HepG2 (cell line): Measurements from ENCODE around the gene KBTBD13. TPM values are rescaled to one million over a fixed set of nuclear protein-coding genes. Genes with fewer than 3 reads are reported as not detected.
A peak's percentile ranks its signal among the peaks of the same experiment; 100 is the strongest.

Experiments used
- ATAC-seq: fragments of 200-7000 bp; cut with Tn5 transposase; 3 replicates; pipeline ENCODE4 v1.9.1; 2020; ENCODE audit warnings: mild to moderate bottlenecking, moderate library complexity
- BruUV-seq: library from RNA; stranded (reverse); fragments of 400-500 nt; replicated peaks from 2 replicates; lab custom pipeline; 2021; lab: Mats Ljungman, UMichigan
- CTCF ChIA-PET: fragments of 300-600 bp; formaldehyde crosslinking; extraction: SDS; loops from one replicate; lab custom pipeline; 2021; ENCODE audit warnings: low total read pairs, inconsistent platforms, low intra/inter-chr PET ratio; lab: Yijun Ruan, JAX
- POLR2A ChIA-PET: fragments of 350-600 bp; sonication (Branson Sonifier 250); formaldehyde crosslinking; loops from one replicate; lab custom pipeline; 2020; ENCODE audit warnings: antibody characterized with exemption, inconsistent platforms; lab: Yijun Ruan, JAX
- DNase-seq: peaks from one replicate; pipeline ENCODE4 v3.0.0-alpha.2; 2015; ENCODE audit warnings: low spot score
- FAIRE-seq: peaks from 3 replicates; lab custom pipeline; 2011; peaks lifted over from hg19 to GRCh38; lab: Jason Lieb, UNC
- H2AFZ ChIP-seq: one replicate; pipeline ENCODE4 v1.6.1; 2011; ENCODE audit warnings: low read length, inconsistent platforms
- H3K27ac ChIP-seq: fragments of 300-600 bp; 3 replicates; pipeline ENCODE4 v1.8.0; 2011; ENCODE audit warnings: mixed run types, mild to moderate bottlenecking, mixed read lengths, low read length, inconsistent platforms; ENCODE audit not compliant: insufficient read depth; ENCODE audit errors: extremely low read length
- H3K27me3 ChIP-seq, 2 experiments: fragments of 200-600 bp in 1 of 2; 2 replicates in 1 of 2; 3 replicates in 1 of 2; pipeline versions ENCODE4 v1.6.0 to v1.8.0; 2011; ENCODE audit warnings: low read length in 2 of 2, mild to moderate bottlenecking in 2 of 2, moderate library complexity in 2 of 2, inconsistent platforms in 1 of 2; ENCODE audit not compliant: insufficient read depth in 2 of 2, control insufficient read depth in 1 of 2
- H3K36me3 ChIP-seq, 2 experiments: fragments of 200-600 bp in 1 of 2; replicated peaks in 1 of 2; 2 replicates in 1 of 2; 3 replicates in 1 of 2; pipeline versions ENCODE4 v1.5.1 to v1.8.0; 2011; ENCODE audit warnings: low read length in 2 of 2, inconsistent platforms in 1 of 2; ENCODE audit not compliant: insufficient read depth in 2 of 2, control insufficient read depth in 1 of 2
- H3K4me1 ChIP-seq: 2 replicates; pipeline ENCODE4 v1.5.1; 2012; ENCODE audit warnings: low read length, inconsistent platforms; ENCODE audit not compliant: insufficient read depth
- H3K4me2 ChIP-seq: 2 replicates; pipeline ENCODE4 v1.6.0; 2011; ENCODE audit warnings: low read depth, low read length, inconsistent platforms
- H3K4me3 ChIP-seq, 3 experiments: fragments of 200-600 bp in 1 of 3; sonication (generic), shearing (Covaris generic) in 1 of 3; replicated peaks in 1 of 3; 2 replicates each; pipeline ENCODE4 v1.5.1; 2011 to 2016; ENCODE audit warnings: low read length in 3 of 3, inconsistent platforms in 2 of 3, low read depth in 2 of 3, mild to moderate bottlenecking in 2 of 3, control low read depth in 1 of 3, mixed read lengths in 1 of 3; ENCODE audit not compliant: insufficient read depth in 1 of 3
- H3K79me2 ChIP-seq: one replicate; pipeline ENCODE4 v1.6.1; 2011; ENCODE audit warnings: low read length, inconsistent platforms; ENCODE audit not compliant: insufficient read depth
- H3K9ac ChIP-seq: 2 replicates; pipeline ENCODE4 v1.6.0; 2011; ENCODE audit warnings: mild to moderate bottlenecking, low read depth, low read length, inconsistent platforms; ENCODE audit not compliant: insufficient read depth
- H3K9me3 ChIP-seq: 2 replicates; pipeline ENCODE4 v1.5.1; 2012; ENCODE audit warnings: mild to moderate bottlenecking, low read length
- H4K20me1 ChIP-seq: 2 replicates; pipeline ENCODE4 v1.6.0; 2011; ENCODE audit warnings: inconsistent platforms, mild to moderate bottlenecking, low read length, moderate library complexity; ENCODE audit not compliant: insufficient read depth
- KDM4B ChIP-seq: sonication (generic); formaldehyde crosslinking; IDR thresholded peaks from 2 replicates; pipeline ENCODE4 v1.4.0; 2020; ENCODE audit warnings: missing genetic modification reagents
- MTF1 ChIP-seq: sonication (generic); formaldehyde crosslinking; IDR thresholded peaks from 2 replicates; pipeline ENCODE4 v1.5.0; 2020; ENCODE audit warnings: missing genetic modification reagents
- NBN ChIP-seq: fragments of 450-650 bp; conservative IDR thresholded peaks from 2 replicates; pipeline ENCODE4 v1.6.1; 2017
- ONECUT2 ChIP-seq: sonication (generic); formaldehyde crosslinking; IDR thresholded peaks from 2 replicates; pipeline ENCODE4 v1.4.0; 2020; ENCODE audit warnings: missing genetic modification reagents
- POLR2AphosphoS2 ChIP-seq: IDR thresholded peaks from 2 replicates; pipeline ENCODE4 v1.6.1; 2011; ENCODE audit warnings: low read depth, low read length, improper control_type of control experiment
- TP53 ChIP-seq: sonication (generic); formaldehyde crosslinking; conservative IDR thresholded peaks from 2 replicates; pipeline ENCODE4 v1.4.0; 2020; ENCODE audit warnings: missing genetic modification reagents
- ZBTB7A ChIP-seq: sonication (generic); formaldehyde crosslinking; IDR thresholded peaks from 2 replicates; pipeline ENCODE4 v1.8.0; 2022; ENCODE audit warnings: mild to moderate bottlenecking, missing genetic modification reagents
- ZNF546 ChIP-seq: sonication (generic); formaldehyde crosslinking; conservative IDR thresholded peaks from 2 replicates; pipeline ENCODE4 v1.8.1; 2023; ENCODE audit warnings: mild to moderate bottlenecking, missing genetic modification reagents
- ZNF615 ChIP-seq: sonication (generic); formaldehyde crosslinking; IDR thresholded peaks from 2 replicates; pipeline ENCODE4 v1.5.0; 2020; ENCODE audit warnings: mild to moderate bottlenecking, missing genetic modification reagents, borderline replicate concordance
- ZNF619 ChIP-seq: sonication (generic); formaldehyde crosslinking; IDR thresholded peaks from 2 replicates; pipeline ENCODE4 v1.4.0; 2020; ENCODE audit warnings: mild to moderate bottlenecking, missing genetic modification reagents
- WGBS: methylation state at CpG from one replicate; pipeline ENCODE4 v1.1.6; 2017; ENCODE audit warnings: low lambda C conversion rate; 5-methylcytosine and 5-hydroxymethylcytosine counted together
- in situ Hi-C: cut with HindIII; loops from 2 replicates; pipeline ENCODE4 v1.10.0; 2017; ENCODE audit warnings: low pct_unique_long_range_greater_than_20kb; ENCODE audit not compliant: extremely low pct_ligation_motif_present
- intact Hi-C: fragments of 100-400 bp; cut with micrococcal nuclease; formaldehyde crosslinking; loops from one replicate; pipeline ENCODE4 v1.10.0; 2022; ENCODE audit not compliant: unreplicated experiment
- polyA plus RNA-seq, 8 experiments: library from polyadenylated mRNA; depleted of rRNA in 3 of 8; stranded (reverse) in 7 of 8; unstranded in 1 of 8; fragments of >200 nt; fragmentation: Illumina TruSeq in 4 of 8; extraction: Trizol in 4 of 8; gene quantifications; 2 replicates each; pipeline versions ENCODE4 v1.2.1 to v1.2.3, GENCODE V29; 2011 to 2016; ENCODE audit warnings: low read depth in 4 of 8, missing spikeins in 1 of 8, mixed read lengths in 1 of 8; ENCODE audit not compliant: insufficient read depth in 1 of 8
- total RNA-seq, 5 experiments: library from RNA; depleted of rRNA; stranded (reverse); fragments of >200 nt; fragmentation: Illumina TruSeq; extraction: Trizol; gene quantifications; 2 replicates each; pipeline ENCODE4 v1.2.3, GENCODE V29; 2016; ENCODE audit warnings: low read depth in 1 of 5
- TF ChIP-seq, protein P1 (sequence below): IDR thresholded peaks from 2 replicates; pipeline ENCODE4 v1.4.0; 2020; ENCODE audit warnings: mild to moderate bottlenecking, missing genetic modification reagents
- TF ChIP-seq, protein P2 (sequence below): IDR thresholded peaks from 2 replicates; pipeline ENCODE4 v1.6.1; 2016; ENCODE audit warnings: control low read depth
- TF ChIP-seq, protein P3 (sequence below): sonication (generic); formaldehyde crosslinking; conservative IDR thresholded peaks from 2 replicates; pipeline ENCODE4 v1.4.0; 2020; ENCODE audit warnings: missing genetic modification reagents
- TF ChIP-seq, protein P4 (sequence below): IDR thresholded peaks from 2 replicates; pipeline ENCODE4 v1.6.1; 2016; ENCODE audit warnings: missing compliant biosample characterization, missing genetic modification reagents, borderline replicate concordance

Gene KBTBD13
- total and polyA plus RNA-seq, 2 of the 13 experiments (the other 11 are each of a cell fraction or from before 2014, with no cell fraction given): not detected

DNA sequence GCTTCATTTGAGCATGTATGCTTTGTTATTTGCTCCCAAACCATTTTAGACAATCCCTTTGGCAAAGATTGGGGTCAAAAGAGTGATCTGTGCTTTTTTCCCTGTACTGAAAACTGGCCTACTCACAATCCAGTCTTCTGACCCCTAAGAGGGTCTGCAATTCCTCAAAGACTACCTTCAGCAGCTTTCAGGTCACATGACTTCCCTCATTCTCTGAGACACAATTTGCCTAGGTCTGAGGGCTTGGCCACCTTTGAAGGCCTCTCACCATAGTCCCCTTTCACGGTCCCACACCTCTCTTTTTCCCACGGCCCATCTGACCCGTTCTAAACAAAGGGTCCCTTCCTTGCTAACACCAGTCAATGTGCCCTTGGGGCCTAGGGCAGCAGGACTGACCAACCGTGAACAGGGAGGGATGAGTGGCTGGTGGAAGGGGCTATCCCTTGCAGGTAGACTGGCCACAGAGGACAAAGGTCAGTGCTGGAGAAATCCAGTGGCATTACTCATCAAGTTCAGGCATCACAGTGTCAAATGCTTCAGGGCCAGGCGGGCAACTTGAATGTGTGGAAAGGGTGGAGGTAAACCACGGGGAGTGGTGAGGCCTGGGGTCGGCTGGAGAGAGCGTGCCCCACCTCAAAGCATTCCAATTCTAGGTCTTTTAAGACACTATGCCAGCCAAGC lies 19.5 kb upstream of the KBTBD13 start:
- Histone ChIP-seq H3K4me3 (peak overlapping the region in 1 of 3 experiments; percentile 27; a peak in 1 of 6 replicates), H3K9me3 (no peaks in the 10 kb centered on the region), H3K27me3 (no peaks in the 10 kb centered on the region), H3K4me2 (peak overlapping the region; percentile 71), H3K9ac (peak overlapping the region; percentile 13; the same call in 1 of the 2 replicates), H4K20me1 (no peaks in the 10 kb centered on the region), H3K27ac (peak overlapping the region; percentile 46), H2AFZ (no peak overlapping the region), H3K4me1 (peaks cover 79% of the 10 kb centered on the region), H3K36me3 (no peaks in the 10 kb centered on the region), H3K79me2 (no peaks in the 10 kb centered on the region)
- BruUV-seq: TSS peak; percentile 75
- in situ Hi-C loops (no loop called here), intact Hi-C loops (loop anchor here (1.0 to 10.0 kb wide), 2 partner anchors 29 to 238 kb away; partner anchors contain the start of gene RNU5A-1)
- ATAC-seq: peak; percentile 81
- CTCF ChIA-PET: interaction anchor here (1.2 to 5.0 kb wide), 3 partner anchors 24 to 45 kb away, joined by 3 to 54 read pairs (median 4); no protein-coding TSS in a partner anchor
- 0% methylated on average over 5 of the region's 8 CpGs for WGBS
- FAIRE-seq: peak; percentile 87
- DNase-seq: peak; percentile 96
- POLR2A ChIA-PET: interaction anchor here (0.7 to 4.5 kb wide), 5 partner anchors 13 to 128 kb away, joined by 3 to 27 read pairs (median 4); partner anchors contain the start of genes CLPX and SLC51B
- TF ChIP-seq ZNF546: no peak
- TF ChIP-seq, protein P1, sequence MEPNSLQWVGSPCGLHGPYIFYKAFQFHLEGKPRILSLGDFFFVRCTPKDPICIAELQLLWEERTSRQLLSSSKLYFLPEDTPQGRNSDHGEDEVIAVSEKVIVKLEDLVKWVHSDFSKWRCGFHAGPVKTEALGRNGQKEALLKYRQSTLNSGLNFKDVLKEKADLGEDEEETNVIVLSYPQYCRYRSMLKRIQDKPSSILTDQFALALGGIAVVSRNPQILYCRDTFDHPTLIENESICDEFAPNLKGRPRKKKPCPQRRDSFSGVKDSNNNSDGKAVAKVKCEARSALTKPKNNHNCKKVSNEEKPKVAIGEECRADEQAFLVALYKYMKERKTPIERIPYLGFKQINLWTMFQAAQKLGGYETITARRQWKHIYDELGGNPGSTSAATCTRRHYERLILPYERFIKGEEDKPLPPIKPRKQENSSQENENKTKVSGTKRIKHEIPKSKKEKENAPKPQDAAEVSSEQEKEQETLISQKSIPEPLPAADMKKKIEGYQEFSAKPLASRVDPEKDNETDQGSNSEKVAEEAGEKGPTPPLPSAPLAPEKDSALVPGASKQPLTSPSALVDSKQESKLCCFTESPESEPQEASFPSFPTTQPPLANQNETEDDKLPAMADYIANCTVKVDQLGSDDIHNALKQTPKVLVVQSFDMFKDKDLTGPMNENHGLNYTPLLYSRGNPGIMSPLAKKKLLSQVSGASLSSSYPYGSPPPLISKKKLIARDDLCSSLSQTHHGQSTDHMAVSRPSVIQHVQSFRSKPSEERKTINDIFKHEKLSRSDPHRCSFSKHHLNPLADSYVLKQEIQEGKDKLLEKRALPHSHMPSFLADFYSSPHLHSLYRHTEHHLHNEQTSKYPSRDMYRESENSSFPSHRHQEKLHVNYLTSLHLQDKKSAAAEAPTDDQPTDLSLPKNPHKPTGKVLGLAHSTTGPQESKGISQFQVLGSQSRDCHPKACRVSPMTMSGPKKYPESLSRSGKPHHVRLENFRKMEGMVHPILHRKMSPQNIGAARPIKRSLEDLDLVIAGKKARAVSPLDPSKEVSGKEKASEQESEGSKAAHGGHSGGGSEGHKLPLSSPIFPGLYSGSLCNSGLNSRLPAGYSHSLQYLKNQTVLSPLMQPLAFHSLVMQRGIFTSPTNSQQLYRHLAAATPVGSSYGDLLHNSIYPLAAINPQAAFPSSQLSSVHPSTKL (CRISPR knock-in tag): peak; percentile 88
- TF ChIP-seq, protein P2, sequence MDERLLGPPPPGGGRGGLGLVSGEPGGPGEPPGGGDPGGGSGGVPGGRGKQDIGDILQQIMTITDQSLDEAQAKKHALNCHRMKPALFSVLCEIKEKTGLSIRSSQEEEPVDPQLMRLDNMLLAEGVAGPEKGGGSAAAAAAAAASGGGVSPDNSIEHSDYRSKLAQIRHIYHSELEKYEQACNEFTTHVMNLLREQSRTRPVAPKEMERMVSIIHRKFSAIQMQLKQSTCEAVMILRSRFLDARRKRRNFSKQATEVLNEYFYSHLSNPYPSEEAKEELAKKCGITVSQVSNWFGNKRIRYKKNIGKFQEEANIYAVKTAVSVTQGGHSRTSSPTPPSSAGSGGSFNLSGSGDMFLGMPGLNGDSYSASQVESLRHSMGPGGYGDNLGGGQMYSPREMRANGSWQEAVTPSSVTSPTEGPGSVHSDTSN (CRISPR knock-in tag): peak; percentile 82
- TF ChIP-seq MTF1 (CRISPR knock-in tag): no peak
- TF ChIP-seq ZBTB7A (CRISPR knock-in tag): peak; percentile 82
- no peak for TF ChIP-seq POLR2AphosphoS2
- TF ChIP-seq, protein P3, sequence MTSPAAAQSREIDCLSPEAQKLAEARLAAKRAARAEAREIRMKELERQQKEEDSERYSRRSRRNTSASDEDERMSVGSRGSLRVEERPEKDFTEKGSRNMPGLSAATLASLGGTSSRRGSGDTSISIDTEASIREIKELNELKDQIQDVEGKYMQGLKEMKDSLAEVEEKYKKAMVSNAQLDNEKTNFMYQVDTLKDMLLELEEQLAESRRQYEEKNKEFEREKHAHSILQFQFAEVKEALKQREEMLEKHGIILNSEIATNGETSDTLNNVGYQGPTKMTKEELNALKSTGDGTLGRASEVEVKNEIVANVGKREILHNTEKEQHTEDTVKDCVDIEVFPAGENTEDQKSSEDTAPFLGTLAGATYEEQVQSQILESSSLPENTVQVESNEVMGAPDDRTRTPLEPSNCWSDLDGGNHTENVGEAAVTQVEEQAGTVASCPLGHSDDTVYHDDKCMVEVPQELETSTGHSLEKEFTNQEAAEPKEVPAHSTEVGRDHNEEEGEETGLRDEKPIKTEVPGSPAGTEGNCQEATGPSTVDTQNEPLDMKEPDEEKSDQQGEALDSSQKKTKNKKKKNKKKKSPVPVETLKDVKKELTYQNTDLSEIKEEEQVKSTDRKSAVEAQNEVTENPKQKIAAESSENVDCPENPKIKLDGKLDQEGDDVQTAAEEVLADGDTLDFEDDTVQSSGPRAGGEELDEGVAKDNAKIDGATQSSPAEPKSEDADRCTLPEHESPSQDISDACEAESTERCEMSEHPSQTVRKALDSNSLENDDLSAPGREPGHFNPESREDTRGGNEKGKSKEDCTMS (CRISPR knock-in tag): no peak
- no peak for TF ChIP-seq NBN
- 0 out of 2 replicates have a peak, but pooled peaks have one; percentile 45 for TF ChIP-seq KDM4B (CRISPR knock-in tag)
- TF ChIP-seq TP53 (CRISPR knock-in tag): no peak
- TF ChIP-seq ZNF619 (CRISPR knock-in tag): no peak
- TF ChIP-seq, protein P4, sequence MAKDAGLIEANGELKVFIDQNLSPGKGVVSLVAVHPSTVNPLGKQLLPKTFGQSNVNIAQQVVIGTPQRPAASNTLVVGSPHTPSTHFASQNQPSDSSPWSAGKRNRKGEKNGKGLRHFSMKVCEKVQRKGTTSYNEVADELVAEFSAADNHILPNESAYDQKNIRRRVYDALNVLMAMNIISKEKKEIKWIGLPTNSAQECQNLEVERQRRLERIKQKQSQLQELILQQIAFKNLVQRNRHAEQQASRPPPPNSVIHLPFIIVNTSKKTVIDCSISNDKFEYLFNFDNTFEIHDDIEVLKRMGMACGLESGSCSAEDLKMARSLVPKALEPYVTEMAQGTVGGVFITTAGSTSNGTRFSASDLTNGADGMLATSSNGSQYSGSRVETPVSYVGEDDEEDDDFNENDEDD (CRISPR knock-in tag): peak; percentile 90
- TF ChIP-seq ONECUT2 (CRISPR knock-in tag): no peak
- TF ChIP-seq ZNF615 (CRISPR knock-in tag): 0 out of 2 replicates have a peak, but pooled peaks have one; percentile 52
